ENCODE measurements around the gene E2F4.

The E2F4 gene

GRCh38 chr16:67161595-67162058 is 30.3 kb upstream of the E2F4 start:
- H2AFZ ChIP-seq (ENCODE audit: low read depth, low read length, severe bottlenecking): no peak overlapping the region
- H3K36me3 ChIP-seq (ENCODE audit: low read length): no peaks in the 10 kb centered on the region
- no peak overlapping the region for H3K9ac ChIP-seq (ENCODE audit: low read length)
- TF ChIP-seq CTCF (IDR thresholded peaks at IDR 0.05; ENCODE audit: insufficient read depth, low read length, poor library complexity, severe bottlenecking) (no peak), EZH2phosphoT487 (conservative IDR thresholded peaks at IDR 0.05; ENCODE audit: low read length) (no peak)
- no peak overlapping the region for H3K27ac ChIP-seq (ENCODE audit: low read depth, low read length)
- H3K4me3 ChIP-seq (ENCODE audit: insufficient read depth, low read length, poor library complexity, severe bottlenecking): no peak overlapping the region
- H3K27me3 ChIP-seq (ENCODE audit: low read length): no peaks in the 10 kb centered on the region
- no peaks in the 10 kb centered on the region for H3K9me2 ChIP-seq (replicated peaks; ENCODE audit: insufficient read depth, low read length)
- H4K20me1 ChIP-seq (ENCODE audit: low read depth, low read length): no peaks in the 10 kb centered on the region
- H3F3A ChIP-seq (ENCODE audit: insufficient read depth): peaks cover 16% of the 10 kb centered on the region
- no peaks in the 10 kb centered on the region for H3K9me3 ChIP-seq (ENCODE audit: insufficient read depth, low read length)
- no peaks in the 10 kb centered on the region for H3K79me2 ChIP-seq (ENCODE audit: insufficient read depth, low read length)
- peak overlapping the region; percentile 78 for H3K4me2 ChIP-seq (ENCODE audit: low read depth, low read length, poor library complexity, severe bottlenecking)

- peaks cover 16% of the 10 kb centered on the region for H3F3A ChIP-seq (ENCODE audit: insufficient read depth)
- no peak overlapping the region for H3K4me3 ChIP-seq (ENCODE audit: insufficient read depth, low read length, poor library complexity, severe bottlenecking)
- no peaks in the 10 kb centered on the region for H3K9me2 ChIP-seq (replicated peaks; ENCODE audit: insufficient read depth, low read length)
- H3K9me3 ChIP-seq (ENCODE audit: insufficient read depth, low read length): no peaks in the 10 kb centered on the region
- TF ChIP-seq EZH2phosphoT487 (conservative IDR thresholded peaks at IDR 0.05; ENCODE audit: low read length) (no peak), CTCF (IDR thresholded peaks at IDR 0.05; ENCODE audit: insufficient read depth, low read length, poor library complexity, severe bottlenecking) (no peak)
- H2AFZ ChIP-seq (ENCODE audit: low read depth, low read length, severe bottlenecking): no peak overlapping the region
- H4K20me1 ChIP-seq (ENCODE audit: low read depth, low read length): no peaks in the 10 kb centered on the region
- no peak overlapping the region for H3K27ac ChIP-seq (ENCODE audit: low read depth, low read length)
- no peaks in the 10 kb centered on the region for H3K36me3 ChIP-seq (ENCODE audit: low read length)
- H3K4me2 ChIP-seq (ENCODE audit: low read depth, low read length, poor library complexity, severe bottlenecking): no peak overlapping the region
- H3K79me2 ChIP-seq (ENCODE audit: insufficient read depth, low read length): no peaks in the 10 kb centered on the region
- no peaks in the 10 kb centered on the region for H3K27me3 ChIP-seq (ENCODE audit: low read length)
- no peak overlapping the region for H3K9ac ChIP-seq (ENCODE audit: low read length)
Measured at GRCh38 chr16:67162506-67163163, 29.3 kb upstream of the E2F4 start.

GRCh38 chr16:67163164-67163998 is 28.6 kb upstream of the E2F4 start:
- H3K4me2 ChIP-seq (ENCODE audit: low read depth, low read length, poor library complexity, severe bottlenecking): peak overlapping the region; percentile 35
- no peak overlapping the region for H3K4me3 ChIP-seq (ENCODE audit: insufficient read depth, low read length, poor library complexity, severe bottlenecking)

More at GRCh38 chr16:67163164-67163998, 28.6 kb upstream of the E2F4 start:
- Histone ChIP-seq H3K9ac (ENCODE audit: low read length) (no peak overlapping the region), H2AFZ (ENCODE audit: low read depth, low read length, severe bottlenecking) (no peak overlapping the region), H4K20me1 (ENCODE audit: low read depth, low read length) (no peaks in the 10 kb centered on the region), H3K79me2 (ENCODE audit: insufficient read depth, low read length) (no peaks in the 10 kb centered on the region), H3K27me3 (ENCODE audit: low read length) (no peaks in the 10 kb centered on the region), H3K27ac (ENCODE audit: low read depth, low read length) (no peak overlapping the region), H3F3A (ENCODE audit: insufficient read depth) (peaks cover 10% of the 10 kb centered on the region), H3K9me2 (replicated peaks; ENCODE audit: insufficient read depth, low read length) (no peaks in the 10 kb centered on the region), H3K36me3 (ENCODE audit: low read length) (no peaks in the 10 kb centered on the region), H3K9me3 (ENCODE audit: insufficient read depth, low read length) (no peaks in the 10 kb centered on the region)
- TF ChIP-seq EZH2phosphoT487 (conservative IDR thresholded peaks at IDR 0.05; ENCODE audit: low read length) (no peak), CTCF (IDR thresholded peaks at IDR 0.05; ENCODE audit: insufficient read depth, low read length, poor library complexity, severe bottlenecking) (no peak)

Data from SU-DHL-6 (cell line).